D341Med (cell line): ENCODE measurements around the gene PDIA6.
"Not testable (repeated sequence)": the region's sequence is repeated elsewhere in the genome, so short reads cannot be mapped to it uniquely, and the experiment has no call there.

ENCODE experiments used
- DNase-seq: peaks from one replicate; pipeline ENCODE4 v3.0.0; 2012; ENCODE audit warnings: low spot score

The PDIA6 gene

DNA sequence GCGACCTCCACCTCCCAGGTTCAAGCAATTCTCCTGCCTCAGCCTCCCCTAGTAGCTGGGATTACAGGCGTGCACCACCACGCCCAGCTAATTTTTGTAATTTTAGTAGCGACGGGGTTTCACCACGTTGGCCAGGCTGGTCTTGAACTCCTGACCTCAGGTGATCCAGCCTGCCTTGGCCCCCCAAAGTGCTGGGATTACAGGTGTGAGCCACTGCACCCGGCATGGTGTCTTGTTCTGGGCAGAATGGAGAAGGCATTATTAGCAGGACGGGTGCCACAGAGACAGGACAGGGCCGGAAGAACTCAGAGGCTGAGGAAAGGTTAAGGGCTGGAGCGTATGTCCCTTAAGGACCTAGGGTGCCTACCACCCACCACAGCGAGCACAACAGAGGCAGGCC, 31.8 kb downstream of the PDIA6 start:
- DNase-seq: not testable (repeated sequence)

- no peak for DNase-seq
Measured at GRCh38 chr2:10780491-10780820, 32.1 kb downstream of the PDIA6 start.

GRCh38 chr2:10779776-10780490, 32.7 kb downstream of the PDIA6 start:
- no peak for DNase-seq

DNA sequence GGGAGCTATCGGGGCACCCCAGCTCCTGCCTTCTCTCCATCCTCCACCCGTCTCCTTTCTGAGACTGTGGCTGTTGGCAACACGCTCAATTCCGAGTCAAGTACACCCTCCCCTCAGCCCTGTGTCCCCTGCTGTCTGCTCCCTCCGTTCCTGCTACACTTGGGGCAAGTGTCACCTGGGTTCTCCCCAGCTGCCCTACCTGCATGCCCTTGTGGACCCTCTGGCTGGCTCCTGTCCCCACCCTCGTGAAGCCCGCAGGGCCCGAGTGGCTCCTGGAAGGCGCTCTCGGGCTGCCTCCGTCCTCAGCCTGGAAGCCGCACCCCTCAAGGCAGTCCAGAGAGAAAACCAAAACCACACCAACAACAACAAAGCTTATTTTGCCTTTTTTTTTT, 33.9 kb downstream of the PDIA6 start:
- DNase-seq: no peak

- peak; percentile 21 for DNase-seq
Measured at GRCh38 chr2:10777842-10778723, 34.5 kb downstream of the PDIA6 start.

DNA sequence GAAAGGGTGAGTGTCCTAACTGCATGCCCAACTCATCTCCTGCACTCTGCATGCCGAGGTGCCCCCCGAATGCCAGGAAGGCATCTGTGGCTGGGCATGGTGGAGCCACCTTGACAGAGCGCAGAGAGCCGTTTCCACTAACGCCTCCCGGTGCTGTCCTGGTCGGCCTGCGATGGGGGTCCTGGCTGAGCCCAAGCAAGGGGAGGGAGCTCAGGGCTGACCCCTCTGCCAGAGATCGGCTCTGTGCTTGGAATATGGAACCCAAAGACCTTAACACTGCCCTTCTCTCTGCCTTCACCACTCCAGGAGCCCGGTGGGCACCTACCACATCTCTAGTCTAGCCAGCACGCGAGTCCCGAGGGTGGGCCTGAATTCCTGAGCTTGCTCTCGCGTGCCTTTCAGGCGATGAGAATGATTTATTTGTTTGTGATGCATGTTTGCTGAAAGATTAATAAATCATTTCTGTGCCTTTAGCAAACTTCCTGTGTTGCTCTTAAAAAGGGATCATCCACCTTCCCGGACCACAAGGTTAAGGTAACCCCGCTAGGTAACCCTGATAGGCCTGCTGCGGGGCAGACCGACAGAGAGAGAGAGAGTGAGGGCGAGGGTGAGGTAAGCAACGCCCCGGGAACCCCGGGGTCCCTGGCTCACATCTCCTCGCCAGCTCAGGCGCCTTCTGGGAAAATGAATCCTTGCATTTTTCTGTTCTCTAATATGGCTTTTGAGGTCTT, 35.3 kb downstream of the PDIA6 start:
- DNase-seq: no peak

DNA sequence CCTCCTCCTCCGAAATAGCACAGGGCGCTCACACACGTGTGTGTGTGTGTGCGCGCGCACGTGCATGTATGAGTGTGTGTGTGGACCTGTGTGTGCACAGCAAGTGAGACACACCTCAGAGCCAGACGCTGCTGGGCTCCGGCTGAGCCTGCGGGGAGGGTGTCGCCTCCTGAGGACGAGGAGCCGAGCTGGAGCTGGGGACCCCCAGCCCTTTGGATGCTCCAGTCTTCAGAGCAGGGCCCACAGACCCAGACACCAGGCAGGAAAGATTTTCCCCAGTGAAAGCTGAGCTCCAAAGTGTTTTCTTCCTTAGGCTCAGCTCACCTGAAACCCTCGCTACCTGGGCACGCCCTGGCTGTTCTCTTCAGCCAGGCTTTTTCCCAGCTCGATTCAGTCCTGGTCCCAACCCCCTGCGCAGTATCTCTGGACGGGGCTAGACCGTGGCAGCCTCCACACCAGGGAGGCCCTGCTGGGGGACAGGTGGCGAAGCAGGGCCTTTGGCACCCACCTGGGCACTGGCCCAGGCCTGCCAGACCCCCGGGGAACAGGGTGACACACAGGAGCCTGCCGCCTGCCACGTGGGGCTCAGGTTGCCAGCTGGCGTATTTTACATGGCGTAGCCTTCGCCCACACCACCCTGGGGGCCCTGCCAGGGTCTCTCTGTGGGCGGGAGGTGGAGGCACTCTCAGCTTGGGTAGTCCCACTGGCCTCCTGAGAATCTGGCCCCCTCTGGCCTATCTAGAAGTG, 36.2 kb downstream of the PDIA6 start:
- DNase-seq: peak; percentile 29

GRCh38 chr2:10775831-10776230, 36.8 kb downstream of the PDIA6 start:
- DNase-seq: no peak

DNA sequence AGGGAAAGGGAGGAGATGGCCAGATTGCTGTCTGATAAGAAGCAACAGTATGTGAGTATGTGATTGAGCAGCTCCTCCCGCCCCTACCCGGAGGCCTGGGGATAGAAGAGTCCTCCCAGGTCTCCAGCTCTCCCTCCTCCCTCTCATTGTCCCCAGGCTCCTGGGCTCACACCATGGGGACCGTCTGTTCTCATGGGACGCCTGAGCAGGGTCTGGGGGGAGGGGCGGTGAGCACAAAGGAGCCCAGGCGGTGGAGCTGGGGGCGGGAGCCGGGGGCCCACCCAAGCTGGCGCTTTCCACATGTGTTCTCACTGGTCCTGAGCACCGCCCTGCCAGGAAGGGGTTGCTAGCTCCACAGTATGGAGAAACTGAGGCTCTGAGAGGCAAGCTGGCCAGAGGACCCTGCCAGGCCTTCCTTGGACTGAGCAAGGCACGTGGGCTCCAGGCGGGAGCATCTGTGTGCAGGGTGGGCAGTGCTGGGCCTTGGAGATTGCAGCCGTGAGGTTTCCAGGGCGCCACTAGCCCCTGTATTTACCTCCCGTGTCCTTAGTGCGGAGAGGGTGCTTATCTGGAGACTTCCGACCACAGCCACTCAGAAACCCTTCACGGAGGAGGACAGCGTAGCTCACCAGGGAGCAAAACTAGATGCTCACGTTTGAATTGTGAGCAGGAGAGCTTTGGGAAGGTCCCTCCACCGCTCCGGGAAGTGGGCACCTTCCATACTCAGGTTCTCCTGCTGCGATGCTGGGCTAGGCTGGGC, 37.4 kb downstream of the PDIA6 start:
- no peak for DNase-seq

- no peak for DNase-seq
Measured at GRCh38 chr2:10774394-10774793, 38.2 kb downstream of the PDIA6 start.

GRCh38 chr2:10773821-10774341, 38.7 kb downstream of the PDIA6 start:
- DNase-seq: no peak

- DNase-seq: no peak
Measured at GRCh38 chr2:10772868-10773215, 39.7 kb downstream of the PDIA6 start.

- DNase-seq: no peak
Measured at GRCh38 chr2:10772201-10772867, 40.3 kb downstream of the PDIA6 start.

DNA sequence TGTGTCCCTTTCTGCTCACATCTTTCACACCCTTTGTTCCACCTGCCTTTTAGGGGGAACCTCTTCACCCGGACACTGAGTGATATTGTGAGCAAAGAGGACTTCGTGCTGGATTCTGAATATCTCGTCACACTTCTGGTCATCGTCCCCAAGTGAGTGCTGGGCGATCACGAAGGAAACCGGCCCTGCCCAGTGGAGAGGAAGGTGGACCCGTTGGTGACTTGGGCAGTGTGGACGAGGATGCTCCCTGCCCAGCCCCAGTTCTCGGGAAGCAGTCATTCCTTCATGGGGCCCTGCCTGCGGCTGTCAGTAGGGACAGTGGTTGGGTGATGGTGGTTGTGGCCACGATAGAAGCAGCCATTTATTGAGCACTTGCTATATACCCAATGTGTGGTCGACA, 40.8 kb downstream of the PDIA6 start:
- no peak for DNase-seq

GRCh38 chr2:10770956-10771750, 41.4 kb downstream of the PDIA6 start:
- DNase-seq: no peak

GRCh38 chr2:10768063-10768507, 44.5 kb downstream of the PDIA6 start:
- no peak for DNase-seq

DNA sequence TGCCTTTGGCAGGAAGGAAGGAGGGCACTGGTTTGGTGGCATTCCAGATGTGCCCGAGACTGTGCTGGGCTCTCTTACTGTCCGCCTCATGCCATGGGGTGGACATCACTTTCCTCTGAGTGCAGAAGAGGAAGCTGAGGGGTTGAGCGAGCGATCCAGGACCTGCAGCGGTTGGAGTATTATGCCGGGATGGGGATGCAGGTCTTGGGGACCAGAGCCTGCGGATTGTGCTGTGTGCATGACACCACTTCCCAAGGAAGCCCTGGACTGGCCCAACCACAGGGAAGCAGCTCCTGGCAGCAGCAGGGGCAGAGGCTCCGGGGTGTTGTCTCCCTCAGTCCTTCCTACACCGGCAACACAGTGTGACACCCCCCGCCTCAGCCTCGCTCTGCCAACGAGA, 46.7 kb downstream of the PDIA6 start:
- DNase-seq: no peak

- no peak for DNase-seq
Measured at GRCh38 chr2:10765461-10765860, 47.1 kb downstream of the PDIA6 start.

DNA sequence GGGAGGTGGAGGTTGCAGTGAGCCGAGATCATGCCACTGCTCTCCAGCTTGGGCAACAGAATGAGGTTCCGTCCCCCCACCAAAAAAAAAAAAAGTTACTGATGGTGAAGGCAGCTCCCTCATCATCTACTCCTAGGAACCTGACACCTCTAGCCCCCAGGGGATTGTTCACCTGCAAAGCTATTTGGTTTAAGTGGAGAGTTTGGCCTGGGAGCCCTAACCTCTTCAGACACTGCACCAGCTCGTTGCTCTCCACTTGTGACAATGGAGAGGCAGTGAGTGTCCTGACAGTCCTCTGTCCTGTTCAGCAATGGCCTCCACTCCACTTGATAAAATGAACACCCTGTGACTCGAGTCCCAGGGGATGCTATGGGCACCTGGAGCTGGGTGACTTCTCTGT, 47.7 kb downstream of the PDIA6 start:
- no peak for DNase-seq
